ENCODE results near the gene PDE6C.

Gene PDE6C

GRCh38 chr10:93595378-93596161 lies 16.8 kb upstream of the PDE6C start:
- DNase-seq = no peak

DNA sequence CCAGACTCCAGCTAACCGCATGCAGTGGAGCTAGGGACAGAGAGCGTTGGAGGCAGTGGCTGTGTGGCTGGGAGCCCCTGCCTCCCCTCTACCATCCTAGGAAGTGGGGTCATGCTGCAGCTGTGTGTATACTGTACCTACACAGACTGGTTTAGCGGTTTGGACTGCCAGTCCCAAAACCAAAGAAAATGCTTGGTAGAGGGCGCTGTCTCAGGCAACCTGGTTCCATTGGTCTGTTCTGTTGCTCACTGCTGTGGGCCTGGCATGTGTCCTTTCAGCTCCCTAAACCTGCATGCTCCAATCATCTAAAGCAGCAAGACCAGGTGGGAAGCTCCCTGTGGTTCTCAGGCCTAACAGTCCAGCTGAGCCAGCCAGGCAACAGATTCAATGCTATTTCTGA lies 15.8 kb upstream of the PDE6C start:
- DNase-seq = no peak

- no peak for DNase-seq
These were observed 15.2 kb upstream of the PDE6C start for GRCh38 chr10:93597075-93597599.

DNA sequence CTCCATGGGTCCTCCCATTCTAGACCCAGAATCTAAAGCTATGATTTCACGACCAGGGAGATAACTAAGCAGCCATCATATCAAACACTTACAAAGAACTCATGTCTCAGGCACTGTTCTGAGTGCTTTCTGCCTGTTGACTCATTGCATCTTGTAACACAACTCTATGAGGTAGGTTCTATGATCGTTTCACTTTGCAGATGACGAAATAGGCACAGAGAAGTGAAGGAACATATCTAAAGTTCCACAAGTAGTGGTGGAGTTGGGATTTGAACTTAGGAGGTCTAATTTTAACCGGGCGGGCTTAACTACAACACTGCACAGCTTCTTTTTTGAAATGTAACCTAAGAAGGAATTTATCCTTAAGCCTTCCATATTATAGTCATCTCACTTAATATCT lies 14.2 kb upstream of the PDE6C start:
- DNase-seq = no peak

- DNase-seq = no peak
These were observed 13.0 kb upstream of the PDE6C start for GRCh38 chr10:93599335-93599734.

DNA sequence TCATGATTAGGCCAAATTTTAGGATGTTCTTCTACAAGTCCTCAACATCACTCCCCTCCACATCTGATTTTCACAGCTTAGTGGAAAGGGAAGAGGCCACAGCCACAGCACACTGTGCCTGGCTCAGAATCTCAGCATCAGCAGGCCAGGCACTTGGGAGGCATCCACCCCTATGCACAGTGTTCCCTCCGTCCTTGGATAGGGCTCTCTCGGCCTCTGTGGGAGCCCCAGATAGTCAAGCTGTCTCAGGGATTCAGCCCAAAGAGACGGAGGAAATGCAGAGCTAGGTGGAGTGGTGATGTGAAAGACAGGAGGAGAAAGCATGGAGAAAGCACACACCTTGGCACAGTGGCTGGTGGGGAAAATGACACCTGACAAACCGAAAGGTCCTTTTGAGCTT lies 12.6 kb upstream of the PDE6C start:
- no peak for DNase-seq

DNA sequence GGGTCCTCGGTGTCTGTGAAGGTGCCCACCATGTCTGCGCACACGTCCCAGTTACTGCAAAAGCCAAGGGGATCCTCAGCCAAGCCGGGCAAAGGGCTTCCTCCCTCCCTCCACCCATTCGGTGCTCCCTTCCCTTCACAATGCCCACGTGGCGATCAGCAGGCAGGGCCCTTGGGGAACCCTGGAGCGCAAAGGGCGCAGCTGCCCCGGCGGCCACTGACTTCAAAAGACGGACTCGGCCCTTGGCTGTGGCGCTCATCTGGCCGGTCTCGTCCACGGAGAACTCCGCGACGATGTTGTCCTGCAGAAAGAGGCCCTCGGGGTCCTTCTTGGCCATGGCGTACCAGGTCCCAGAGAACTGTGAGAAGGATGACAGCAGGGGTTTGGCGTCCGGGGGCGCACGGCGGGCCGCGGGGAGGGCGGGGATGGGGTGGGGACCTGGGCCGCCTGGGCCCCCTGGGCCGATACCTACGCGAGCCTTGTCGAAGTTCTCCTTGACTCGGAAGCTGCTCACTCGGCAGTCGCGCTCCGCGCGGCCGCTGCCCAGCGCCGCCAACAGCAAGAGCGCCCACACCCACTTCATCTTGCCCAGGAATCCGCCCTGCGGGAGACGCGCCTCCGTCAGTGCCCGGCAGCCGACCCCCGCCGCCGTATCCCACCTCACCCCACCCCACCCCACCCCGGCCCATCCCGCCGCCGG lies 11.7 kb upstream of the PDE6C start:
- DNase-seq = no peak

DNA sequence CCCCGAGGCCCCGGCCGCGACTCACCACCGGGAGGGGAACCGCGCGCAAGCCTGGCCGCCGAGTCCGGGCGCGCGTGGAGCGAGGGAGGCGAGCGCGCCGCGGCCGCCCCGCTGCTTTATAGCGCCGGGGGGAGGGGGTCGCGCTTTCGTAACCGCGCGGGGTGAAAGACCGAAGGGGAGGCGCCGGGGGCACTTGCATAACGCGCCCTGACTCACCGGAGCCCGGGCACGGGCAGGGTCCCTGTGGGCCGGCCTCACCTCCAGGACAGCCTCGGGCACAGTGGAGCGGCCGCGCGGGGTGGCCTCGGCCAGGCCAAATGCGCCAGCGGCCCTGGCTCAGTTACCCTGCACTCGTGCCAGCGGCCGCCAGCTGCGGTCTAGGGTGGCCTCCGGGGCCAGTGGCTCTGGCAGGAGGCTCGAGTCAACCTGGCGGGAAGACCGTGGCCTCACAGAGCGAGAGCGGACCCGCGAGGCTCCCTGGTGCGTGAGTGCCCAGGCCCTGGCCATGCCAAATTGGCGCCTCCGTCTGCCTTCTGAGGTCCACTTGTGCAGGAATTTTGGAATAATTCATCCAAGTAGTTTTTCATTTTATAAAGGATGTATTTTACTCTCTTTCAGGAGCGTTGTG lies 11.1 kb upstream of the PDE6C start, which contains the start of gene RBP4:
Gene RBP4 (minus strand): TSS at position 90 of the 628 bp plus-strand sequence. CDS start 207 bp downstream, outside the sequence.
- DNase-seq = no peak

DNA sequence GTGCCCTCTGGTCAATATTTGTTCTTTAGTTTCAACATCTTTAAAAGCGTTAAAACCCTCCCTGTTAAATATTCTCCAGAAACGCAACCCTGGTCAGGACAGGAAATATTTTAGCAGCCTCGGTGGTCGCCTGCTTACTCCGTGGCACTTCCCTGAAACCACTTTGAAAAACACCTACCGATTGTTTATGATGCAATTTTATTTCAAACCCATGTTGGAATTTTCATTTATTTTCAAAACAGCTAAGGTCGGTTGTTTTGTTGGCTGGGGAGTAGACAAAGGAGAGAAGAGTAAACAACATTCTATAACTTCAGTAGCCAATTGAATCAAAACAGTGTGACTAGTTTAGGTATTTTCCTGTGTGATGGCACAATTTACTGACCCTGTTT lies 10.6 kb upstream of the PDE6C start:
- no peak for DNase-seq

DNA sequence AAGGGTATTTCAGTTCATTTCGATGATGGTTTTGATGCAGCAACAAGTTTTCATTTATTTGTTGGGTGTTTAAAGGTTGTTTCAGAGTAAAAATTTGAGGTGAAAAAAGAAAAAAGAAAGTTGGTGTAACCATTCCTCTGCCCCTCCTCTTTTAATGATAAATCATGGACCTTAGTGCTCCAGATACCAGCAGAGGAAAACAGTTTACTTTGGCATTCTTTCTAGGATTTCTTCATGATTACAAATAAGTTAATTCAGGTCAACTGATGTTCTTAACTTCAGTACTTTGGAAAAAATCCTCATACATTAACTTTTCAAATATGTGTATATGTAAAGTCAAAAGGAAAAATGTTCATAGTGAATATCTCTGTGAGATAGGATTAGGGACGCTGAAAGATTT lies 9.3 kb upstream of the PDE6C start:
- DNase-seq = no peak

DNA sequence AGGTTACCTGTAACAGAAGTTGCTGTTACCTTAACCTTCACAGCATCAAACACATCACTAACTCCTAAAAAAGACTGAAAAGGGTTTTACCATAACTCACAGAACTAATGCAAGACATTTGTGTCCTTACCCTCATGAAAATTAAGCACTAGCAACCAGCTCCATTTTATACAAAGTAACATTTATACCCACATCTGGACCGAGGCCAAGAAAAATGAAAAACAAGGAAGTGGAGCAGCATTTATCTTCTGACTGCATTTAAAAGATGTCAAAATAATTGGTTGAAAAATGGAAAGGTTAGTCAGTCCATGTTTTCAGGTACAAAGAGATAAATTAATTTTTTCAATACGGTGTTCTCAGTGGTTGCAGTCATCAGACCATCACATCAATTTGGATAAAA lies 8.2 kb upstream of the PDE6C start:
- DNase-seq = no peak

- DNase-seq = no peak
These were observed 3.9 kb upstream of the PDE6C start for GRCh38 chr10:93608421-93608820.

DNA sequence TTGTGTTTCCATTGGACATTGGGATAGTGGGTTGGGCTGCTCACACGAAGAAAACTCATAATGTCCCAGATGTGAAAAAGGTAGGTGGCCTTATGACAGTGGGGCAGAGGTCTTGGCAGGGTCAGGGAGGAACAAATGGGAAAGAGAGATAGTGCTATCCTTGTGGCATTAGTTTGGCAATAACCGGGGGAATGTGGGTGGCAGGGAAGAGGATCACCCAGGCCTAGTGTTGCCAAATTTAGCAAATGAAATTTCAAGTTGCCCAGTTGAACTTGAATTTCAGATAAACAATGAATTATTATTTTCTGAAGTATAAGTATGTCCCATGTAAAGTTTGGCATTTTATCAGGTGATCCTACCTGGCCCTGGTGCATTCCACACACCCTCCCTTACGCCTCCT lies 789 bp downstream of the PDE6C start:
- no peak for DNase-seq

DNA sequence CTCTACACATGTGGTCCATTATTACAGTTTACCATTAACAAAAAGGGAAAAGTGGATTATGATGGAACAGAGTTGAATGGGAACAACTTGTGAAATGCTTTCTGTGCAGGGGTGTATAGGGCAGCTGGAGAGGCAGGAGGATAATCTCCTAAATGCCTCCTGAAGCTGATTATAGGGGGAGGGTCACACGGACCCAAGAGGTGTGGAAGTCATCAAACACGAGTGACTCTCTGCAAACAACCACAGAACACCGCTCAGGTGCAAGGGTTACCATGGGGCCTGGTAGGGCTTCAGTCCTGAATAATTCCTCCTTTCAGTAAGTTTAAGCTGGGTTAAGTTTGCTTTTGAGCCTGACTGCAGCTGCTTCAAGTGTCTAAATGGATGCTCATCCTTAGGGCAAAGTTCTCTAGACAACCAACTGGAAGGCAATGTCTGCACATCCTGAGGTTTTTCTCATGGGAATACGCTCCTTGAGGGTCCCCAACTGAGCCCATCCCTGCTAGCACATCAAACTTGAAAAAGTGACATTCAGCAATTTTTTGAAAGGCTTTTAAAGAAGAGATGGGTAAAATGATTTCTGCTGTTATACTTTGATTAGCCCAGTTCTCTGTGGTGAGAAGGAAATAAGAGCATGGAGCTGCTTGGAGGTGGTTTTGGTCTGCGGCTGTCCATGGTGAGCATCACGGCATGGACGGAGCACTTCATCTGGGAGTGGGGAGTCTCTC lies 1.9 kb downstream of the PDE6C start:
- peak in 1 of 2 experiments; percentile 57 for DNase-seq

DNA sequence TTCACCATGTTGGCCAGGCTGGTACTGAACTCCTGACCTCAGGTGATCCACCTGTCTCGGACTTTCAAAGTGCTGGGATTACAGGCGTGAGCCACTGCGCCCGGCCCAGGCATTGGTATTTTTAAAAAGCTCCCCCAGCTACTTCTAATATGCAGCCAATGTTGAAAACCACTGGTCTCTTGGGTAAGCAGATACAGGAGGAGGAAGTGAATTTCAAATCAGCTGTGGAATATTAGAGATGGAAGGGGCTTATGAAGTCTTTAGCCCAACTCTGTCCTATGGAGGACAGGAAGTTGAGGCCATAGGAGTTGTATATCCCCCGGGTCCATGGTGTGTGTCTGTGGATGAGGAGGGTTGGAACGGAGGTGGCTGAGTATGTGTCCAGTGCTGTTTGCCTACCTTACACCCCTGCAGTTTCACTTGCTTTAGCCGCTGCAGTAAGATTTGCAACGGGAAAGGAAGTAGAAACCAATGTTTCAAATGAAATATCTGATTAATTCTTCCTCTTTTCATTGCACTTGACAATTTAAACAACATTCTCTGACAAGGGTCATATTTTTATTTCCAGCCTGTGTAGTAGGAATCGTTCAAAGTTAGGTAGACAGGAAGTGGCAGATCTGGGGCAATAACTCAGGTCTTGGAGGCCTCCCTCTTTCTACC lies 3.4 kb downstream of the PDE6C start:
- DNase-seq = no peak

DNA sequence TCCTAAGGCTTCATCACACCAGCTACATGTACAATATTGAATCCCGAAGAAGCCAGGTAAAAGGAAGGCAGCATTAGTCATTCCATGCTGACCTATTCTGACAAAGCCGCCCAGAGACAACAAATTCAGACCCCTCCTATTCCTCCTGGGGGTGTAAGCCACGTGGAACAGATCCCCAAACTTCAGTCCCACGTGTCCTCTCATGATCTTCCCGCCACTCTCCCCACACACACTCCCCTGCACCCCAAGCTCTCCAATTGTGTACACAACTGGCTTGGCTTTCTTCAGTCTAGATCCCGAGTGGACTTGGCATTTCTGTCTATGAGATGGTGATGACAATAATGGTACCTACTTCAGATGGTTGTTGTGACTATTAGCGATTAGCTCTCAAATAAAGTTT lies 8.6 kb downstream of the PDE6C start:
- DNase-seq = no peak

DNA sequence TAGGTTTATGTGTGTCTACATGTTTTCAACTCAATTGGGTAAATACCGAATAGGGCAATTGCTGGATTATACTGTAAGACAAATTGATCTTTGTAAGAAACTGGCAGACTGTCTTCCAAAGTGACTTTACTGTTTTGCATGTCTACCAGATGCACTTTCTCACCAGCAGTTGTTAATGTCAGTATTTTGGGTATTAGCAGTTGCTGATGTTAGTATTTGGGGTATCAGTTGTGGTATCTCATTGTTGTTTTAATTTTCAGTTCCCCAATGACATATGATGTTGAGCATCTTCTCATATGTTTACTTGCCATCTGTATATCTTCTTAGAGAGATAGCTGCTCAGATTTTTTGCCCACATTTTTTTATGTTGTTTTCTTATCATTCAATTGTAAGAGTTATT lies 10.6 kb downstream of the PDE6C start:
- no peak for DNase-seq

GRCh38 chr10:93628858-93629257 lies 16.5 kb downstream of the PDE6C start:
- DNase-seq = no peak

- no peak for DNase-seq
These were observed 17.4 kb downstream of the PDE6C start for GRCh38 chr10:93629647-93630305.

DNA sequence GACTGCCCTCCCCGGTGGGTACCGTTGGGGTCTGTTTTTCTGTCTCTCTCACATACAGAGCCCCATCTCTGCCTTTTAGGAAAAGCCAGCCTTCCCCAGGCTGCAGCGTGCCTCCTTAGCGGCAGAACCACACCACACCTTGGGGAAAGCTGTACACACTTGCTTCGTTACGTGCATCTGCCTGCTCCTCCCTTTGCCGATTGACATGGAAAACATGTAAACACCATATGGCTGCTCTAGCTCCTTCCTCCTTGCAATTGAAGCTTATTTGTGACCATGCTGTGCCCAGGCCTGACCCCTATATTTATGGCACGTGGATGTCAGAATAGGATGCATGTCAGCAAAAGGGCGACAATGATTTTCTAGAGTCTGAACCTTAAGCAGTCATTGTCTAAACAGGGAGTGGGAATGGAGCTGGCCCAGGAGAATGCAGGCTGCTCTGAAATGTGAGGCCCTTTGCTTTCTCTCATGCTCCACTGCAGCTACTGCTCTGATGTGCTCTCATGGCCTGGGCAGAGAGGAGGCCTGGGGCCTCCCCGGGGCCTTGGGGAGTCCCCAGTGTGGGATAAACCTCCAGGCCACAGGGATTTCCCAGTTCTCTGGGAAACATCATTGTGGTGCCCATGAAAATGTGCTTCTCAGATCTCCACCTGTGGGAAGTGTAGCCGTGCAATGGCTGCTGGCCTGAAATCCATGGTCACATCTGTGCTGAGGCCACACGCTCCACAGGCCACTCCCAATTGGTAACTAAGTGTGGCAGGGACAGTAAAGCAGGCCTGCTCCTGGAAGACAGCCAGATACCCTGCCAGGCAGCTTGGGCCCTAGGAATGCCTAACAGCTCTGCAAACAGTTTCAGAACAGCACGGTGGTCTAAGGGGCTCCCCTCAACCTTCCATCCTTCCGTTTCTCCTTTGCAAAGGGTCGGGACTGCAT lies 18.6 kb downstream of the PDE6C start:
- DNase-seq = peak in 1 of 2 experiments; percentile 36

- DNase-seq = no peak
These were observed 27.5 kb downstream of the PDE6C start for GRCh38 chr10:93639791-93640190.
